HT1080 (cell line): ENCODE results near the gene SPIRE1. TPM values are rescaled to one million over a fixed set of nuclear protein-coding genes. Genes with fewer than 3 reads are reported as not detected.
"Not testable (repeated sequence)": the region's sequence is repeated elsewhere in the genome, so short reads cannot be mapped to it uniquely, and the experiment has no call there.

Source experiments
- DNase-seq: peaks from one replicate; pipeline ENCODE4 v3.0.0-alpha.2; 2015; ENCODE audit warnings: low read depth
- total RNA-seq: library from RNA; depleted of rRNA; stranded (reverse); fragments of >200 nt; shearing (Covaris generic); gene quantifications from 2 replicates; pipeline ENCODE4 v1.2.3, GENCODE V29; 2014

SPIRE1 gene
- total RNA-seq, 1 experiment from 2014 or later, result 14.8 TPM

DNA sequence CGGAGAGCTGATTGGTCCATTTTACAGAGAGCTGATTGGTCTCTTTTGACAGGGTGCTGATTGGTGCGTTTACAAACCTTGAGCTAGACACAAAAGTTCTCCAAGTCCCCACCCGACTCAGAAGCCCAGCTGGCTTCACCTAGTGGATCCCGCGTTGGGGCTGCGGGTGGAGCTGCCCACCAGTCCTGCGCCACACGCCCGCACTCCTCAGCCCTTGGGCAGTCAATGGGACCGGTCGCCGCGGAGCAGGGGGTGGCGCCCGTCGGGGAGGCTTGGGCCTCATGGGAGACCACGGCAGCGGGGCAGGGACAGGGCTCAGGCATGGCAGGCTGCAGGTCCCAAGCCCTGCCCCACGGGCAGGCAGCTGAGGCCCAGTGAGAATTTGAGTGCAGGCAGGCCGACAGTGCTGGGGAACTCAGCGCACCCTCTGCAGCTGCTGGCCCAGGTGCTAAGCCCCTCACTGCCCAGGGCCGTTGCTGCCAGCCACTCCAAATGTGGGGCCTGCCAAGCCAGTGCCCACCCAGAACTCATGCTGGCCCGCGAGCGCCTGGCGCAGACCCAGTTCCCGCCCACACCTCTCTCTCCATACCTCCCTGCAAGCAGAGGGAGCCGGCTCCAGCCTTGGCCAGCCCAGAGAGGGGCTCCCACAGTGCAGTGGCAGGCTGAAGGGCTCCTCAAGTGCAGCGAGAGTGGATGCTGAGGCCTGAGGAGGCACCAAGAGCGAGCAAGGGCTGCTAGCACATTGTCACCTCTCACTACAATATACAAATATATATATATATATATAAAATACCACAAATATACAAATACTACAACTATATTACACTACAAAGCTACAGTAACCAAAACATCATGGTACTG is 100.7 kb downstream of the SPIRE1 start:
- DNase-seq, result no peak

DNA sequence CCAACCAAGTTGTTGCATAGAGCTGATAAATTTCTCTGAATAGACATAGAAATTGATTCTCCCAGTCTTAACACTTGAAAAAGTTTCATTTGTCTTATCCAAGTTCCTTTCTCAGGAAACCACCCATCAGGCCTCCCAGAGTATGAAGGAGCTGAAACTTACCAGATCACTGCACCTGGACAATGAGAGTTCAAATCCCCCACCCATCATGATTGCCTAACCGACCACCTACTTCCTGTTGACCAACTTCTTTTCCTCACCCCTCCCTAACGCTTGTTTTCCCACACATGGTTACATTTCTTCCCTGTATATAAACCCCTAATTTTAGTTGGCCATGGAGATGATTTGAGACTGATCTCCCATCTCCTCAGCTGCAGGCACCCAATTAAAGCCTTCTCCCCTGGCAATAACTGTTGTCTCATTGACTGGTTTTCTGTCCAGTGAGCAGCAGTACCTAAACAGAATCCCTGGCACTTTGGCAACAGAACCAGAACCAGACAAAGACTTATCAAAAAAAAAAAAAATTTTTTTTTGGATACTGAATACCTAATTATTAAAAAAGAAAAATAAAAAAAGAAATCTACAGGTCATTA is 103.0 kb downstream of the SPIRE1 start:
- no peak for DNase-seq

DNA sequence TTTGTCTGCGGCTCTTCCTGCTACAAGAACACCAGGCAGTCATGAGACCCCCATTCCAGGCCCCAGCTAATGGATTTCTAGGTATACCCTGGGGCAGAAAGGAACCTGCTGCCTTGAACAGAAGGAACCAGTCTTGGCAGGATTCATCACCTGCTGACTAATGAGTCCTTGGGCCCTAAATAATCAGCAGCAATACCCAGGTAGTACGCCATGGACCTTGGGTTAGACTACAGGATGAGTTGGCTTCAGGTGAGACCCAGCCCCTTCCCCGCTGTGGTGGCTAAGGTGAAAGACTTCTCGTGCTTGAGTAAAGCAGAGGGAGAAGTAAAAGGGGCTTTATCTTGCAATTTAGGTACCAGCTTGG is 105.0 kb downstream of the SPIRE1 start:
- DNase-seq, result no peak

DNA sequence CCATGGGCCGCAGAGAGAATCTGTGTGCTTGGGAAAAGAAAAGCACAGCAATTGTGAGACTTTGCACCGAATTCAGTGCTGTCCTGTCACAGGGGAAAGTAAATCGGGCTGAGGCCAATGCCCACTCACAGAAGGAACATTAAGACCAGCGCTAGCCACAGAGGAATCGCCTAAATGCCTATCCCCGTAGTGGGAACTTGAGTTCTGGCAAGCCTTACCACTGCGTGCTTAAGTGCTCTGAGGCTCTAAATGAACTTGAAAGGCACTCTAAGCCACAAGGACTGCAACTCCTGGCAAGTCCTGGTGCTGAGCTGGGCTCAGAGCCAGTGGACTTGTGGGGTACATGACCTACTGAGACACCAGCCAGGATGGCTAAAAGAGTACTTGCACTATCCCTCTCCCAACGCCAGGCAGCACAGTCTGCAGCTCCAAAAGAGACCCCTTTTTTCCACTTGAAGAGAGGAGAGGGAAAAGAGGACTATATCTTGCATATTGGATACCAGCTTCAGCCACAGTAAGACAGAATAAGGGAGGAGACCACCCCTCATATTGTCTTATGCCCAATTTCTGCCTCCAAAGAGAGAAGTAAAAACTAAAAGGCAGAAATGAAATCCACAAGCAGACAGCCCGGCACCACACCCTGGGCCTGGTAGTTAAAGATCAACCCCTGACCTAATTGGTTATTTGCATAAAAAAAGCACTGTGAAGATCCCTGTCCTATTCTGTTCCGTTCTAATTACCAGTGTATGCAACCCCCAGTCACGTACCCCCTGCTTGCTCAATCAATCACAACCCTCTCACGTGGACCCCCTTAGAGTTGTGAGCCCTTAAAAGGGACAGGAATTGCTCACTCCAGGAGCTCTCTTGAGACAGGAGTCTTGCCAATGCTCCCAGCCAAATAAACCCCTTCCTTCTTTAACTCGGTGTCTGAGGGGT is 105.7 kb downstream of the SPIRE1 start:
- not testable (repeated sequence) for DNase-seq

DNA sequence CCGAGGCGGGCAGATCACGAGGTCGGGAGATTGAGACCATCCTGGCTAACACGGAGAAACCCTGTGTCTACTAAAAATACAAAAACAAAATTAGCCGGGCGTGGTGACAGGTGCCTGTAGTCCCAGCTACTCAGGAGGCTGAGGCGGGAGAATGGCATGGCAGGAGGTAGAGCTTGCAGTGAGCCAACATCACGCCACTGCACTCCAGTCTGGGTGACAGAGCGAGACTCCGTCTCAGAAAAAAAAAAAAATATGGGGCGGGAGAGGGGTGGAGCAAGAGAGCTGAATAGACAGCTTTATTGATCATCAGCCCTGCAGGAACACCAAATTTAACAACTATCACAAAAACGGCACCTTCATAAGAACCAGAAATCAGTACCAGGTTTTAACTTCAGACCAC is 106.4 kb downstream of the SPIRE1 start:
- not testable (repeated sequence) for DNase-seq

DNA sequence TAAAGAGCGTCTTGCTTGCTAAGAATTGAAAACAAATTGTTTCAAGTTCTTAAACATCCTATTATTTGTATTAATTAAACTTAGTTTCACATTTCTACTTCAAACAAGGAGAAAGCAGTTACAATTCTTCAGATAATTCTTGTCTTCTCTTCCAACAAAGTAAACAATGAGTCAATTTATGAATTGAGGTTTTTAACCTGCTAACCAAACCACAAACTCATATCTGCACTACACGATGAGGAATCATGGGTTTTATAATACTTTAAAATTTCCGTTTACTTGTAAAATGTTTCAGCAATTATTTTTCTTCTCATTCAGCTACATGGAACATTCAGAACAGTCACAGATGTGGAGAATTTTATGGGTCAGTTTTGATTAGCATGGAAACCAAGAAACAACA is 114.2 kb downstream of the SPIRE1 start:
- DNase-seq, result no peak

DNA sequence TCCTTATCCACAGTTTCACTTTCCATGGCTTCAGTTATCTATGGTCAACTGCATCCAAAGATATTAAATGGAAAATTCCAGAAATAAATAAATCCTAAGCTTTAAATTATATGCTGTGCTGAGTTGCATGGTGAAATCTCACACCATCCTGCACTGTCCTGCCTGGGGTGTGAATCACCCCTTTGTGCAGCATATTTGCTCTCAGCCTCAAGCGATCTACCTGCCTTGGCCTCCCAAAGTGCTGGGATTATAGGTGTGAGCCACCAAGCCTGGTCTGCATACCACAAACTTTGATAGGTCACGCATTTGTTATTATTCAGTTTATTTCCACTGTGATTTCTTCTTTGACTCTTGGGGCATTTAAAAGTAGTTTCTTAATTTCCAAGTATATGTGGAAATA is 117.2 kb downstream of the SPIRE1 start:
- no peak for DNase-seq

DNA sequence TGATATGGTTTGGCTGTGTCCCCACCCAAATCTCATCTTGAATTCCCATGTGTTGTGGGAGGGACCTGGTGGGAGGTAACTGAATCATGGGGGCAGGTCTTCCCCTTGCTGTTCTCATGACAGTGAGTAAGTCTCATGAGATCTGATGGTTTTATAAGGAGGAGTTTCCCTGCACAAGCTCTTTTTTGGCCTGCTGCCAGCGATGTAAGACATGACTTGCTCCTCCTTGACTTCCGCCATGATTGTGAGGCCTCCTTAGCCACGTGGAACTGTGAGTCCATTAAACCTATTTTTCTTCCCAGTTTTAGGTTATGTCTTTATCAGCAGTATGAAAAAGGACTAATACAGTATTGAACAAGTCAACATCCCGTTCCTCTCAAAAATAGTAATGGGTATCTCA is 118.7 kb downstream of the SPIRE1 start:
- DNase-seq, result not testable (repeated sequence)

DNA sequence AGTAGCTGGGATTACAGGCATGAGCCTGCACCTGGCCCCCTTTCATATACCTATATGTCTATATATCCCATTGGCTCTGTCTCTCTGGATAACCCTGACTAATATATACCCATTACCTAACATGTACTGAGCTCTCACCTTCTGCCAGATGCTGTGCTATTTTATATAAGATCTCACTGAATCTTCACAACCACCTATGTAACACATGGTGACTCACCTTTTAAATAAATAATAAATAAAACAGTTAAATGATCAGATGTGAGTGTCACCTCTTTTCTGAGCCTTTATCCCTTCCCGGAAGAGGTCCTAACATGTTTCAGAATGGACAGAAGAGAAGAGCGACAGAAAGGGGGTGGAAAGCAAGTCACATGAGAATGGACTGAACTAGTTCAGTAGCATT is 123.1 kb downstream of the SPIRE1 start:
- no peak for DNase-seq

DNA sequence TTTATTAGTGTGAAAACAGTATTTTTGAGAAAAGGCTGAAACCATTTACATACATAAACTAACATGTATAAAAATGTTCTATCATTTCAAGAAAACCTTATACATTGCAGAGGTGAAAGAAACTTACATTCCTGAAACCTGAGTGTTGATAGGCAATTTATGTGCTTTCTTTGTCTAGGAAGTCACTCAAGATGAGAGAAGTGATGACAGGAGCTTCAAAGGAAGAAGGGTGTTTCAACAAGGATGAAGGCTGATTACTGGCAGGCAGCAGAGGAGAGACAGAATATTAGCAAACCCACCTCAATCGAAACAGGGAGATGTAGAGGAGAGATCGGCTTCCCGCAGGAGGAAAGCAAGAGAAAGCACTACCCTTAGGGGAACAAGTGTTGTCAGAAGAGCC is 125.2 kb downstream of the SPIRE1 start:
- no peak for DNase-seq

DNA sequence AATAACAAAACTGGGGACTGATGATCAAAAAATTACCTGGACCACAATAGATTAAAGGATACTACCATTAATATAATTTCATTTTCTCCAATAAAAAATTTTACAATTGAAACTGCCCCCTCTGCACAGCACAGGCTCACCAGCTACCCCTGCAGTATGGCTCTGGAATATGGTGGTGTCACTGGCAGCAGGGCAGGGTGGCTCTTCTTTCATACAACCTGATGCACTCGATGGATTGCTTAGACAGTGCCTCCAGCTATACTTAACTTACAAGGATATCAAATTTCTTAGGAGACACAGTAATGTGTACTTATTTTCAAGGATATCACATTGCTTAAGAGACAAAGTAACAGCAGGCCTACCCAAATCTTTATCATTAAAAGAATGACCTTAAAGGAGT is 126.2 kb downstream of the SPIRE1 start:
- DNase-seq, result no peak

DNA sequence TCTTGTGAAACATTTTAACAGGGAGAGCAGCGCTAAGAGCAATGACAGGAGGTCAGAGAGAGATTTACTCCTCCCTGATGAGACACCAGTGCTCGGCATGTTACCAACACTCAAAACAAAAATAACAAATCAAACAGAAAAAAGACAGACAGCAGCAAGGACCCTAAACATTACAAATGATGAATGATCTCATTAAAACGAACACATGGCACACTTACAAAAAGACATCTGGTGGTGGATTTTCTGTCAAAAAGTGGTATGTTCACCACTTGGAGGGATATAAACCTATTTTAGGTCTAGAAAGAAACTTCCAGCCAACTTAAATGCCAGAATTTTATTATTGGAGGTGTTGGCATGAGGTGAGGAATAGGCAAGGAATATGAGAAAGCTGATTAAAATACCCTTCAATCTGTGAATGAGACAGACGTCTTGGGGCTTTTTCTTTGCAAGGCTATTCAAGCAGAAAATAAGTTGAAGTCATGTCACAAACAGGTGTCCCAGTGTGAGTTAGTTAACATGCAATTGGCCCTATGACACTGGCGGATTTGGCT is 137.4 kb downstream of the SPIRE1 start:
- no peak for DNase-seq

DNA sequence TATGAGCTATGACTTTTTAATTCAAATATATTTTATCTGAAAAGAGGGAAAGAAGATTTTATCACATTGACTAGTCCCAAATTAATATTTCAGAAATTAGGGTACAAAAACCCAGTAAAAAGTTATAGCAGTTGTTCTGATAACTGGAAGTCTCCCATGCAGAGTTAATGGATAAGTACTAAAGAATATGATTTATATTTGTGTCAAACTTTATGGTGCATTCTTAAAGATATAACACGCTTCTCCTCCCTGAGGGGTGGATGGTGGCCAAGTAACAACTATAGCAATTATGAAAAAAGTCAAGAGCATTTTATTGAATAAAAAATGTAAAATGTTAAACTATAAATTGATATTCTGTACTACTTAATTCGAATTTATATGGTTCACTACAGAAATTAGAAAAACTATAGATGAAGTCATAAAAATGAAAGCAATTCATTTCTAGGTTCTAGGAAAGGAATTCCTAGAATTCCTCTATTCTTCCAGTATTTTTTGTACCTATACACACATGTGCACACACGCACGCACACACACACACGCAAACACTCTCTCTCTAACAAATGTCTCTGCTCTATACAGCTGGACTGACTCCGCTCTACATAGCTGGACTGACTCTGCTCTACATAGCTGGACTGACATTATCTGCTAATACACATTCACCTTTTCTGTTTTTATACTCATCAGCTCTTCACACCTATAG is 138.9 kb downstream of the SPIRE1 start:
- no peak for DNase-seq

DNA sequence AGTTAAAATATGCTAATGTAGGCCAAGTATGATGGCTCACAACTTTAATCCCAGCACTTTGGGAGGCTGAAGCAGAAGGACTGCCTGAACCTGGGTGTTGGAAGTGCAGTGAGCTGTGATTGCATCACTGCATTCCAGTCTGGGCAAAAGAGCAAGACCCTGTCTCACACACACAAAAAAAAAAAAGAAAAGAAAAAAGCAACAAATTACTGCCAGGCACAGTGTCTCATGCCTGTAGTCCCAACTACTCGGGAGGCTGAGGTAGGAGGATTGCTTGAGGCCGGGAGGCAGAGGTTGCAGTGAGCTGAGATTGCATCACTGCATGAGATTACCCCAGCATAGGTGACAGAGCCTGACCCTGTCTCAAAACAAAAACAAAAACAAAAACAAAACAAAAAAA is 139.6 kb downstream of the SPIRE1 start:
- DNase-seq, result no peak

DNA sequence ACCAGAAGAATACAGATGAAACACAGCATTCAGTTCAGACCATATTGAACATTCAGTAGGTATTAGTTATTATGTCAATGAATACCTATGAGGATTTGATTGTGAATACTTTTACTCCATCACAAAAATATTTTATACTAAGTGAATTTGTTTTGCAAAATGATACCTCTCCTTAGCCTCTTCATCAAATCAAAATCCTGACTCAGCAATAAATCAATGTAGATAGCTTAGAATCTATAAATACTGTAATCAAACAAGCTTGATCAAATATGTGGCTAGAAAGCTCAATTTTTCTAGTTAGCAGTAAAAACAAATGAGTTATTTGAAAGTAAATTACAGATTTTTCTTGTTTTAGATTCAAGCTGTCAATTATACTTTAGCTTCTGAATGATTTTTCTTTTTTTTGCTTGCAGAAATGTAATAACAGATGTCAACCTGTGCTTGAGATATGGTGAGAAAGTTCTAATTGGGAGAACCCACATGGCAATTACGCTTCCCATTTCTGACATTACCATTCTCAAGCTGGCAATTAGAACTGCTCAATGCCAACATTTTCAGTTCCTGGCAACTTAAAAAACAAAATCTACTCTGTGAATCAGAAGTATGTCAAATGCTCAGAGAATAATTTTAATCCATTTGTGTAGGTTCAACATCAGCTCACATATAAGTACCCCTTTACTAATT is 140.6 kb downstream of the SPIRE1 start:
- DNase-seq, result no peak

DNA sequence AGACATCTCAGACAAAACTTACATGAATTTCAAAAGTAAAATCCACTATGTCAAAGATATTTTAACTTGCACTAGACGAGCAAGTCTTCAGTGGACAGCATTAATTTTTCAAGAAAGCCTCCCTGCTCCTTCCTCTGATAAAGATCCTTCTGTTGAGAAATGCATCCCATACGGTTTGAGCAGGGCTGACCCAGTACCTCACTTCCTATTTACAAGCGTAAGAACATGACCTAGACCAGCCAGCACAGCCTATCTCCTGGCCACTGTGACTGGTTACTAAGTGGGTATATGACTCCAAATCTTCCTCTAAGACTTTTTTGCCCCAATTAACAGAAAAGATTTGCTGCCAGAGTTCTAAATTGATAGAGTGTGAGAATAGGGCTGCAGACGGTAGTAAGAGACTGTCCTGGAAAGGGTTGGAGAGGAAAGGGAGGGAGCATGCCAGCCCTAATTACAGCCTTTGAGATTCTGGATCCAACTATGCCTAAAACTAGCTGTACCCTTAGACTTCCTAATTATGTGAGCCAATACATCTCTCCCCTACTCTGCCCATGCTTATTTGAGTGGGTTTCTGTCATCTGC is 141.8 kb downstream of the SPIRE1 start:
- DNase-seq, result no peak

DNA sequence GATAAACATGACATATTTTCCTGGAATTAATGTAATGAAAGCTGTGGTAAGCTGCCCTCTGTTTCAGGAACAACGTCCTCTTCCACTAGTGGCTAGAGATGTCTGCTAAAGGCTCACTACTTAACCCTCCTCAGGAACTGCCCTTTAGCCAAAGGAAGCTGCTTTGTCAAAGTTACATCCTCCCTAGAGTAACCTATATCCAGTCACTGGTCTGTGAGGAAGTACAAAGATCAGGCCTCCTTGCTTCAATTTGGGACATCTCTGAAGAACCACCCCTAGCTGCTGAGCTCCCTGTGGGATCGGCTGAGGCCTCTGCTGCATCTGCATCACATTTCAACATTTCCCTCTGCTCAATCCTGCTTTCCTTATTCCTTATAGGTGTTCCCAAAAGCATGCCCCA is 142.4 kb downstream of the SPIRE1 start:
- no peak for DNase-seq

DNA sequence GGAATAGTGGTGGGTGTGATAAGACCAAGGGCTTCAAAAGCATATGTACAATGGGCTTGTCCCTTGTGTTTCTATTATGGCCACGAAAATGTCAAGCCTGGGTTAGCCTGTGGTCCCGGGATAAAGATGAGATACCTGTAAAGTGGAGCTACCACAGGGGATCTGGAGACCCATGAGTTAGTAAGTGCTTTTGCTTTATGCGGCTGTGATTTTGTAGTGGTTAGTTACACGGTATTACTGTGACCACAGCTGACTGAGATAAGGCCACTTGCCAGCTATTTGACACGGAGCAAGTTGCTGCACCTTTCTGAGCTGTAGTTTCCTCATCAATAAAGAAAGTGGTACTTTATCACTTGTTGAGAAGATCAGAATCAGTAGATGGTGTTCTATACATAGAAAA is 150.9 kb downstream of the SPIRE1 start:
- DNase-seq, result no peak

DNA sequence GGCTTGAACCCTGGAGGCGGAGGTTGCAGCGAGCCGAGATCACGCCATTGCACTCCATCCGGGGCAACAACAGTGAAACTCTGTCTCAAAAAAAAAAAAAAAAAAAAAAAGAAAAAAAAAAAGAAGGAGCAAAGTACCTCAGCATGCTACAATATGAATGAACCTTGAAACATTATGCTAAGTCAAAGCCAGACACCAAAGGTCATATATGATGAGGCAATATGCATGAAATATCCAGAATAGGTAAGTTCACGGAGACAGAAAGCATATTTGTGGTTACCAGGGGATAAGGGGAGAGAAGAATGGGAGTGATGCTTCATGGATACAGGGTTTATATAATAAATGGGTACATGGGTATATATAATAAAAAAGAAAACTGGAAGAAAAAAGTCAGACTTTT is 156.9 kb downstream of the SPIRE1 start:
- no peak for DNase-seq

DNA sequence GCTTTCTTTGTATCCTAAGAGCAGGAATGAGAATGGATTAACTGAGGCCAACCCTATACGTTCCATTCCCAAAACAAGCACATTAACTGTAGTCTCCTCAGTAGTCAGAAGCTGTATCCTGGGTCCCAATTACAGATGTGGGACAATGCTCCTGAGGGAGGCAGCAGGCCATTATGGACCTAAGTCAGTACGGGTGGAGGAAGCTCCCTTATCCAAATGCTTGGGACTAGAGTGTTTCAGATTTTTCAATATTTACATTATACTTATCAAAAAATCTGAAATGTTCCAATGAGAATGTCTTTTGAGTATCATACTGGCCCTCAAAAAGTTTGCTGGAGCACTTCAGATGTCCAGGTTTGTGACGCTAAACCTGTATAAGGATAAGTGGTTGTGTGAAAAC is 160.1 kb downstream of the SPIRE1 start:
- no peak for DNase-seq
